Upper lobe of left lung (tissue), 4 donors: ENCODE results near the gene KCNMA1.

Experiments
- CTCF ChIP-seq, 6 experiments: fragments of 450-650 bp in 4 of 6; fragments of 200-600 bp in 2 of 6; sonication (generic) in 2 of 6; IDR thresholded peaks; one replicate each; pipeline ENCODE4 v1.5.1; 2016 to 2019; ENCODE audit warnings: antibody characterized with exemption in 6 of 6
- POLR2A ChIP-seq, 4 donors: fragments of 450-650 bp; IDR thresholded peaks; one replicate each; pipeline ENCODE4 v1.5.1; 2016 to 2017; ENCODE audit warnings: antibody characterized with exemption in 4 of 4, mild to moderate bottlenecking in 2 of 4
- POLR2AphosphoS5 ChIP-seq, 2 donors: sonication (generic); formaldehyde crosslinking; IDR thresholded peaks; one replicate each; pipeline ENCODE4 v1.5.1; 2017; ENCODE audit warnings: antibody characterized with exemption in 2 of 2

- TF ChIP-seq CTCF (IDR thresholded peaks at IDR 0.05) (no peak), POLR2A (IDR thresholded peaks at IDR 0.05) (no peak), POLR2AphosphoS5 (IDR thresholded peaks at IDR 0.05) (no peak)
These were observed 474.9 kb downstream of the KCNMA1 start for GRCh38 chr10:77162697-77163096.
